ENCODE results near the gene GSDMA. TPM values are rescaled to one million over a fixed set of nuclear protein-coding genes. Genes with fewer than 3 reads are reported as not detected.

The GSDMA gene
- total RNA-seq, 1 experiment from 2014 or later: 0.55 TPM

DNA sequence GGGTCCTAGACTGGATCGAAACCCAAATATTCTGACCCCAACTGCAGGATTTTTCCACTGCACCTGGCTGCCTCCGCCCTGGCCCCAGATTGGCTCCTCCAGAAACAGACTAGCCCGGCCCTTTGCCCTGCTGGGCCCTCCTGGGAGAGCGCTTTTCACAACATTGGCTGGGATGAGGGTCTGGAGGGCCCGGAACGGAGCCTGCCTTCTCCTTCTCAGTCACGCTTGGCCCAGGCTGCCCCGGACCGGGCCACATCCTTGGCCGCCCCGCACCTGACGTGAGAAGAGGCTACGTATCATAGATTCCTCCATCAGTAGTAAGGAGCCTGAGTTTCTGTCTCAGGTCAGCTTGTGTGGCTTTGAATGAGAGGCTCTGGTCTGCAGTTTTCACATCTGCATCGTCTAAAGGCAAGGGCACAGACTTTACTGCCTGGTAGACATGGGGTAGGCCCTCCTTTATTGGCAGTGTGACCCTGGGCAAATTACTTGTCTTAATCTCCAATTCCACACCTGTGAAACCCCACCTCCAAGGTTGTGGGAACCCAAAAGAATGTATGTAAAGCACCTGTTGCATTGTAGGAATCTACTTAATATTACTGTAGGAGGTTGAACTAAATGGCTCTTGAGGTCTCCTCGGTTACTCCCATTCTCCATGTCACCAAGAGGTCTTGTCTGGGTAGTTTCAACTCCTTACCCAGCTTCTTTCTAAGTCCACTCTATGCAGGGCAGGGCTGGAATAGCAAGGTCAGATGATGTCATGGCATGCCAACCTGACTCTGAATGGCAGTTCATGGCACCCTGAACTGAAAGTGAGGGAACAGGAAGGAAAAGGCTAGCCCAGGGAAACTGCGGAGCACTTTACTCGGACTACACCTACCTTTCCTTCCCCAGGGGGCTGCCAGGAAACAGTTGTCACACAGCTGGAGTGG is 34.6 kb upstream of the GSDMA start:
- no peaks in the 10 kb centered on the region for H3K27me3 ChIP-seq (ENCODE audit: insufficient read depth, low read depth)
- intact Hi-C loops (cut with micrococcal nuclease; ENCODE audit: unreplicated experiment): loop anchor here (5.0 to 10.0 kb wide), 2 partner anchors 156 to 173 kb away; no protein-coding TSS in a partner anchor
- peaks cover 35% of the 10 kb centered on the region for H3K4me1 ChIP-seq (replicated peaks; ENCODE audit: insufficient read depth)
- peak in 1 of 2 experiments; percentile 15 for DNase-seq
- no peaks in the 10 kb centered on the region for H3K9me2 ChIP-seq (ENCODE audit: insufficient read depth)
- H3K9me3 ChIP-seq (ENCODE audit: insufficient read depth, low read depth): no peaks in the 10 kb centered on the region
- peak overlapping the region; percentile 98; the same call in 1 of the 2 replicates for H3K4me3 ChIP-seq
- TSS peak; percentile 70 for BruUV-seq (replicated peaks)
- H3K36me3 ChIP-seq (ENCODE audit: low read depth): no peaks in the 10 kb centered on the region
- no peak overlapping the region for H2AFZ ChIP-seq
- H3K27ac ChIP-seq: peak overlapping the region; percentile 89
- POLR2A ChIA-PET (ENCODE audit: unreplicated experiment): interaction anchor here (0.5 to 0.7 kb wide), 2 partner anchors 189 to 240 kb away, joined by 3 to 5 read pairs; partner anchors contain the start of gene PGAP3
- H3K4me2 ChIP-seq: peak overlapping the region; percentile 95
- peaks cover 14% of the 10 kb centered on the region; the same call in 1 of the 2 replicates for H4K20me1 ChIP-seq (ENCODE audit: insufficient read depth)
- H3F3A ChIP-seq (ENCODE audit: insufficient read depth, low read depth): peaks cover 27% of the 10 kb centered on the region
- no peak for TF ChIP-seq EZH2 (IDR thresholded peaks at IDR 0.05; ENCODE audit: low read depth)
- TF ChIP-seq CTCF (conservative IDR thresholded peaks at IDR 0.05): no peak
- CTCF ChIA-PET: no interaction called here
- H3K79me2 ChIP-seq (ENCODE audit: low read depth): peaks cover 25% of the 10 kb centered on the region

GRCh38 chr17:39928858-39929645 is 33.8 kb upstream of the GSDMA start:
- Histone ChIP-seq H2AFZ (no peak overlapping the region), H3K79me2 (ENCODE audit: low read depth) (peaks cover 25% of the 10 kb centered on the region), H3K4me2 (peak overlapping the region; percentile 95), H3K9me2 (ENCODE audit: insufficient read depth) (no peaks in the 10 kb centered on the region), H4K20me1 (ENCODE audit: insufficient read depth) (peaks cover 8% of the 10 kb centered on the region; the same call in 1 of the 2 replicates), H3K9me3 (ENCODE audit: insufficient read depth, low read depth) (no peaks in the 10 kb centered on the region), H3K4me3 (no peak overlapping the region), H3K27ac (peak overlapping the region; percentile 89), H3K36me3 (ENCODE audit: low read depth) (no peaks in the 10 kb centered on the region), H3K27me3 (ENCODE audit: insufficient read depth, low read depth) (no peaks in the 10 kb centered on the region), H3K4me1 (replicated peaks; ENCODE audit: insufficient read depth) (peaks cover 35% of the 10 kb centered on the region), H3F3A (ENCODE audit: insufficient read depth, low read depth) (peaks cover 27% of the 10 kb centered on the region)
- ChIA-PET POLR2A (ENCODE audit: unreplicated experiment) (no interaction called here), CTCF (interaction anchor here (0.6 kb wide), 1 partner anchor 275 kb away, joined by 3 read pairs; no protein-coding TSS in a partner anchor)
- intact Hi-C loops (cut with micrococcal nuclease; ENCODE audit: unreplicated experiment): loop anchor here (1.0 to 10.0 kb wide), 3 partner anchors 51 to 174 kb away; partner anchors contain the start of gene PSMD3
- TF ChIP-seq EZH2 (IDR thresholded peaks at IDR 0.05; ENCODE audit: low read depth) (no peak), CTCF (conservative IDR thresholded peaks at IDR 0.05) (no peak)
- peak; percentile 18 to 96 for DNase-seq
- no TSS peak for BruUV-seq (replicated peaks)

Measured in PC-9 (cell line).